Glomerular visceral epithelial cell (primary cell): Measurements from ENCODE around the gene NFATC2.
"Not testable (repeated sequence)": the region's sequence is repeated elsewhere in the genome, so short reads cannot be mapped to it uniquely, and the experiment has no call there.

Experiments used
- DNase-seq: peaks from one replicate; pipeline ENCODE4 v3.0.0-alpha.2; 2016; ENCODE audit errors: extremely low spot score

The NFATC2 gene

DNA sequence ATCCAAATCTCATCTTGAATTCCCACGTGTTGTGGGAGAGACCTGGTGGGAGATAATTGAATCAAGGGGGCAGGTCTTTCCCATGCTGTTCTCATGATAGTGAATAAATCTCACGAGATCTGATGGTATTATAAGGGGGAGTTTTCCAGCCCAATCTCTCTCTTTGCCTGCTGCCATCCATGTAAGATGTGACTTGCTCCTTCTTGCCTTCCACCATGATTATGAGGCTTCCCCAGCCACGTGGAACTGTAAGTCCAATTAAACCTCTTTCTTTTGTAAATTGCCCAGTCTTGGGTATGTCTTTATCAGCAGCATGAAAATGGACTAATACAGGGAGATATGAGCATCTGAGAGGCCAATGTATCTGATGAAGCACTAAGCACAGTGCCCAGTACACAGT is 26.0 kb upstream of the NFATC2 start:
- DNase-seq, result not testable (repeated sequence)

DNA sequence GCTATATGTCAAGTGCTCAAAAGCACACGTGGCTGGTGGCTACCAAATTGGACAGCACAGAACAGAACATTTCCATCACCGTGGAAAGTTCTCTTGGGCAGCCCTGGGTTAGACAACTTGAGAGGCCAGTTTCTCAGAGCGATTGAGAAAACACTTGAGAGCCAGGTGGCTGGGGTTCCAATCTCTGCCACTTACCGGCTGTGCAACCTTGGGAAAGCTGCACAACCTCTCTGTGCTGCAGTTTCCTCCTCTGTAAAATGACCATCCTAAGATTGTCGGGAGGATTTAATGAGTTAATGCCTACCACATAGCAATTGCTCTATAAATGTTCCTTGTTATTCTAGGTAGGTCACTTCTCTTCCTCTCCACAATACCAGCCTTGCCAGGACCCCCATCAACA is 25.1 kb upstream of the NFATC2 start:
- DNase-seq, result no peak

DNA sequence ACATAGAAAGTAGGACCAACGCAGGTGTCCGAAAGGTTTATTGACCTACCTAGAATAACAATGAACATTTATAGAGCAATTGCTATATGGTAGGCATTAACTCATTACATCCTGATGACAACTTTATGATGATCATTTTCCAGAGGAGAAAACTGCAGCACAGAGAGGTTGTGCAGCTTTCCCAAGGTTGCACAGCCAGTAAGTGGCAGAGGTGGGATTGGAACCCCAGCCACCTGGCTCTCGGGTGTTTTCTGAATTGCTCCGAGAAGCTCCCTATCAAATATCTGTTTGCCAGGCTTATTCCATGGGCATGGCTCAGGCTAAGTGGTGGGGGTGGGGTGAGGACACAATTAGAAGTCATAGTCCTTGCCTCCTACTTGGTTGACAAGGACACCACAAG is 24.1 kb upstream of the NFATC2 start:
- no peak for DNase-seq

DNA sequence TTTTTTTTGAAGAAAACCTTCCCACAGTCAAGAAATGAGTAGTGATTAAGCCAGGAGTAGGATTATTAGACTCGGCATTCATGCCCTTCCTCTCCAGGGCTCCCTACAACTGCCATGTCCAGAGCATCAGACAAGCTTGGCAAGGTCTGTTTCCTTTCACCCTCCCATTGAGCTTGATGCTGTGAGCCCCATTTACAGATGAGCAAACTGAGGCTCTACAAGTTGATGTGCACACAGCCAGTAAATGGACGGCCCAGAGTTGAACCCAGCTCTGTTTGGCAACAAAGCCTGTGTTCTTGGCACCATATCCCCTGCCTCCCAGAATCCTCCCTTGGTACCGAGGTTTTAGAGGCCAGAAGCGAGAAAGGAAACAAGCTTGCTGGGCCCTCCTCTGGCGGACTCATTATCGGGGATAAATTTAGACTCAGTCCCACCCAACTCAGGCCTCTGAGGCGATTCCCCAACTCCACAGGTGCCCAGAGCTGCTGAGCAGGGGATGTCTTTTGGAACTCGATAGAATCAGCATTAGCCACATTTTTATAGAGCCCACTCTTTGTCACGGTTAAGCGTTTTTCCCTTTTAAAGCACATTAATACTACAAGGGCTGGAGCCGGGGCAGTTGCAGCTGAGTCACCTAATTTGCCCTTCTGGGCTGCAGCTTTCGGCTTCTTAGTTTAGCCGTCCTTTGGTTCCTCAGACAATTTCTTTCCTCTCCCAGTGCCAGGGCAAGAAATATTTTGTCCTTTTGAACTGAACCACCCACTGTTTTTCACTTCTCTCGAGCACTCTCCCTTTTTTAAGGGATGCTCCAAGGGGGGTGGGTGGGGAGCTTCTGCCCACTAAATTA is 23.0 kb upstream of the NFATC2 start:
- DNase-seq, result peak; percentile 34

GRCh38 chr20:51563486-51564332 is 21.2 kb upstream of the NFATC2 start:
- DNase-seq, result peak; percentile 83

- DNase-seq, result no peak
Observed at GRCh38 chr20:51563174-51563485, 20.6 kb upstream of the NFATC2 start.

GRCh38 chr20:51562332-51563173 is 20.0 kb upstream of the NFATC2 start:
- peak; percentile 92 for DNase-seq

GRCh38 chr20:51562027-51562331 is 19.5 kb upstream of the NFATC2 start:
- DNase-seq, result no peak

- no peak for DNase-seq
Observed at GRCh38 chr20:51560550-51561307, 18.2 kb upstream of the NFATC2 start.

DNA sequence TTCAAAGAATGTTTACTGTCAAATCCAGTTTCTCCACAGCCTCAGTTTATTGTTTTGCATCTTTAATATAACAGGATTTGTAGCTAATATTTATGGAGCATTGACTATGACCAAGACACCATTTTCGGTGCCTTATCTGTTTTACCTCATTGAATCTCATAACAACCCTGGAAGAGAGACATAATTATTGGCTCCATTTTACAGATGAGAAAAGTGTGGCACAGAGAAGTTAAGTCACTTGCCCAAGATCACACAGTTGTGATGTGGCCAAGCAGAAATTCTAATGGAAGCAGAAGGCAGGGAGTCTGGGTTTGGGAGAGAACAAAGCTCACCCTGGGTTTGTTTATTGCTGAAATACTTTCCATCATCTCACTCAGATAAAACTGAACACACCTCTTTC is 17.5 kb upstream of the NFATC2 start:
- no peak for DNase-seq

- DNase-seq, result peak; percentile 53
Observed at GRCh38 chr20:51554538-51555165, 12.1 kb upstream of the NFATC2 start.

DNA sequence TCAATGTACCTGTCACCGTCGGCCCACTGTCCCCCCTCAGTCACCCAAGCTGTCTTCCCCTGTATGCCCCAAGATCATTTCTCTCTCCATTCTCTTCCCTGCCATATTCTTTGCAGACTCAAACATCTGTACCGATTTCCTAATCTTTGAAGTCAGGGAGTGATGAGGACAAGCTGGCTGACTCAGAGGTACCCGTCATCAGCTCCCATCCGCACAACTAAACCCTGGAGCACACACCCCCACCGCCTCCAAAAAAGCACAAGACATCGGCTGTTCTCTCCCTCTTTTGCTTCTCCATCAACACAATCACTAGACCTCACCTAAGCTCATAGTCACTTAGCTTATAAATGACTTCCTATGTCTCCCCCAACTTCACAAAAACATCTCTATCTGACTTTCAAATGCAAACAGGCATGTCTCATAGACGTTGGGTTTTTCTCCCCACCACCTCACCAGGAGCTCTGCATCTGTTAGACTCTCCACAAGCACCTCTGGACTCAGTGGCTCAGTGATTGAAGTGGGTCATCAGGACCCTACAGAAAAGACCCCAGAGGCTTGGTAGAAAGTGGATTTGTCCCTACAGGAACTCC is 11.5 kb upstream of the NFATC2 start:
- DNase-seq, result no peak

DNA sequence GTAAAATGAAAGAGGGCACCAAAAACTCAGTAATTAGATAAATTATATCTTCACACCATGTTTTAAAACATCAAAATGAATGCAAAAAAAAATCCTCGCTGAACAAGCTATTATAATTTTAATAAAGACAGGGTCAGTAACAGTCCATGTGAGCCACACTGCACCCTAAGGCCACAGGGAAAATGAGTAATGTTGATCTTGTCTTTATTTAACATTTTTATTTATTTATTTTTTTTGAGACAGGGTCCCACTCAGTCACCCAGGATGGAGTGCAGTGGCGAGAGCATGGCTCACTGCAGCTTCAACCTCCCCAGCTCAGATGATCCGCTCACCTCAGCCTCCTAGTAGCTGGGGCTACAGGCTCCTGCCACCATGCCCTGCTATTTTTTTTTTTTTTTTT is 8.7 kb upstream of the NFATC2 start:
- no peak for DNase-seq

GRCh38 chr20:51549474-51549873 is 7.0 kb upstream of the NFATC2 start:
- DNase-seq, result no peak

- no peak for DNase-seq
Observed at GRCh38 chr20:51547951-51548350, 5.4 kb upstream of the NFATC2 start.

GRCh38 chr20:51545515-51545914 is 3.0 kb upstream of the NFATC2 start:
- DNase-seq, result no peak

DNA sequence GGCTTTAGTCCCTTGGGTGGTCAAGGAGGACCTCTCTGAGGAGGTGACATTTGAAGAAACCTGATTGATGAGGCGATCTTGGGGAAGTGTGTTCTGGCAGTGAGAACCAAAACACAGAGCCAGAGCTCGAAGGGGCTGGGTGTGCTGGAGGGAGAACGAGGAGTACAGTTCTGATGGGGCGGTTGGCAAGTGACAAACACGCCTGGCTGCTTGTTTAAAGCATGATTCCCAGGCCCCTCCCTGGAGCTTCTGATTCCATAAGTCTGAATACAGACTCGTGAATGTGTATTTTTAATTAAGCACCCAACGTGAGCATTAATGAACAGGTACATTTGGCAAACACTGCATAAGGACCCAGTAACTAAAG is 886 bp upstream of the NFATC2 start:
- DNase-seq, result no peak

DNA sequence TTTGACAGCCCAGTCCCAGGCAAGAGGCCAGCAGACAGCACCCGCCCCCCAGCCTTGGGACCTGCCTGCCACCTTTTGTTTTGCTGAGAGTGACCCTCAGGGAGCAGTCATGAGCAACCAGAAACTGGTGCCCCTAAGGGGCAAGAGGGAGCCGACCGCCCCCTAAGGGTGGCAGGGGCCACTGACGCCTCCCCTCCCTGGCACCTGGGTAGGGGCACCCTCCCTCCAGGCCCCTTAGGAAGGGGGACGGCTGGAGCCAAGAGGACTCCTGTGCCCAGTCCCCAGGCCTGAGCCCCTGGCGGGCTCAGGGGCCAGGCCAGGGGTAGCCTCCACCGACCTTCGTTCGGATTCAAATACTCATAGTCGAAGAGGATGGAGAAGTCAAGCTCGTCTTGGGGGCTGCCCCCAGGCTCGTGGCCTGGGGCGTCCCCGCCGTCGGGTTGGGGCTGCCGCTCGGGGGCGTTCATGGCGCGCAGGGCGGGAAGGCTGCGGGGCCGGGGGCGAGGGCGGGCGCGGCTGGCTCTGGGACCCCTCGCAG is 417 bp downstream of the NFATC2 start:
- no peak for DNase-seq

- DNase-seq, result no peak
Observed at GRCh38 chr20:51541189-51542032, 1.1 kb downstream of the NFATC2 start.

GRCh38 chr20:51540580-51540979 is 1.9 kb downstream of the NFATC2 start:
- no peak for DNase-seq
